Liver (tissue), 9 donors: Measurements from ENCODE around the gene SURF6. TPM values are rescaled to one million over a fixed set of nuclear protein-coding genes. Genes with fewer than 3 reads are reported as not detected.
"Not testable (repeated sequence)": the region's sequence is repeated elsewhere in the genome, so short reads cannot be mapped to it uniquely, and the experiment has no call there.

Source experiments
- DNase-seq: peaks from one replicate; pipeline ENCODE4 v3.0.0-alpha.2; 2017; ENCODE audit warnings: low spot score
- H3K27ac ChIP-seq, 2 donors: one replicate each; pipeline ENCODE4 v1.7.0; 2013; ENCODE audit warnings: inconsistent platforms in 2 of 2, low read length in 2 of 2, control low read depth in 1 of 2, low read depth in 1 of 2, mild to moderate bottlenecking in 1 of 2
- H3K27me3 ChIP-seq, 4 donors: one replicate each; pipeline versions ENCODE4 v1.6.1 to v1.7.0; 2013; ENCODE audit warnings: low read length in 3 of 4, inconsistent platforms in 1 of 4, mild to moderate bottlenecking in 1 of 4, moderate library complexity in 1 of 4; ENCODE audit not compliant: control insufficient read depth in 4 of 4, insufficient read depth in 4 of 4
- H3K36me3 ChIP-seq, 4 donors: one replicate each; pipeline versions ENCODE4 v1.6.1 to v1.7.0; 2013; ENCODE audit warnings: low read length in 3 of 4, mild to moderate bottlenecking in 3 of 4, low read depth in 1 of 4, moderate library complexity in 1 of 4; ENCODE audit not compliant: control insufficient read depth in 4 of 4, insufficient read depth in 3 of 4
- H3K4me1 ChIP-seq, 4 donors: one replicate each; pipeline versions ENCODE4 v1.6.1 to v1.7.0; 2013; ENCODE audit warnings: low read length in 3 of 4, mild to moderate bottlenecking in 3 of 4, moderate library complexity in 1 of 4; ENCODE audit not compliant: control insufficient read depth in 4 of 4, insufficient read depth in 4 of 4
- H3K4me3 ChIP-seq, 3 donors: one replicate each; pipeline versions ENCODE4 v1.6.1 to v1.7.0; 2013; ENCODE audit warnings: low read length in 3 of 3, control low read depth in 1 of 3, low read depth in 1 of 3, mild to moderate bottlenecking in 1 of 3
- H3K9ac ChIP-seq, 2 donors: one replicate each; pipeline ENCODE4 v1.7.0; 2013; ENCODE audit warnings: low read length in 2 of 2, mild to moderate bottlenecking in 2 of 2, moderate library complexity in 2 of 2, control low read depth in 1 of 2, low read depth in 1 of 2
- H3K9me3 ChIP-seq, 4 donors: one replicate each; pipeline versions ENCODE4 v1.6.1 to v1.7.0; 2013; ENCODE audit warnings: low read length in 3 of 4; ENCODE audit not compliant: control insufficient read depth in 4 of 4
- ATF3 ChIP-seq: IDR thresholded peaks from 2 replicates; pipeline ENCODE4 v1.6.1; 2016; ENCODE audit warnings: antibody characterized with exemption
- CTCF ChIP-seq: fragments of 150-350 bp; IDR thresholded peaks from 2 replicates; pipeline ENCODE4 v1.5.1; 2017; ENCODE audit warnings: improper control_type of control experiment, low read depth, low read length; ENCODE audit not compliant: missing input control
- EGR1 ChIP-seq, 2 donors: IDR thresholded peaks; 2 replicates each; pipeline ENCODE4 v1.6.1; 2016 to 2018; ENCODE audit warnings: antibody characterized with exemption in 2 of 2, low read depth in 2 of 2
- FOXA1 ChIP-seq: IDR thresholded peaks from 2 replicates; pipeline ENCODE4 v1.6.1; 2016; ENCODE audit warnings: antibody characterized with exemption
- GABPA ChIP-seq, 2 donors: IDR thresholded peaks in 1 of 2; conservative IDR thresholded peaks in 1 of 2; 2 replicates each; pipeline ENCODE4 v1.6.1; 2016; ENCODE audit warnings: antibody characterized with exemption in 2 of 2, mild to moderate bottlenecking in 1 of 2, moderate library complexity in 1 of 2
- HNF4A ChIP-seq, 2 donors: conservative IDR thresholded peaks; 2 replicates each; pipeline ENCODE4 v1.6.1; 2016; ENCODE audit warnings: antibody characterized with exemption in 2 of 2, mild to moderate bottlenecking in 2 of 2
- NR2F2 ChIP-seq: IDR thresholded peaks from 2 replicates; pipeline ENCODE4 v1.6.1; 2016; ENCODE audit warnings: antibody characterized with exemption
- RAD21 ChIP-seq, 2 donors: IDR thresholded peaks; 2 replicates each; pipeline ENCODE4 v1.6.1; 2016; ENCODE audit warnings: antibody characterized with exemption in 2 of 2, mild to moderate bottlenecking in 2 of 2
- SP1 ChIP-seq: IDR thresholded peaks from 2 replicates; pipeline ENCODE4 v1.6.1; 2018; ENCODE audit warnings: antibody characterized with exemption, mild to moderate bottlenecking
- TAF1 ChIP-seq: conservative IDR thresholded peaks from 2 replicates; pipeline ENCODE4 v1.6.1; 2016; ENCODE audit warnings: antibody characterized with exemption, mild to moderate bottlenecking
- WGBS: extraction: QIAGEN DNeasy Blood & Tissue Kit; methylation state at CpG from one replicate; pipeline ENCODE4 v1.1.7; 2013; 5-methylcytosine and 5-hydroxymethylcytosine counted together
- polyA plus RNA-seq, 2 donors: library from polyadenylated mRNA; stranded (reverse) in 1 of 2; unstranded in 1 of 2; fragments of 200-250 nt in 1 of 2; fragments of >200 nt in 1 of 2; fragmentation: Nextera tagmentation in 1 of 2; extraction: Ambion mirVana in 1 of 2; gene quantifications; one replicate each; pipeline versions ENCODE4 v1.2.1 to v1.2.3, GENCODE V29; 2013 to 2015
- total RNA-seq, 2 donors: library from RNA; depleted of rRNA; stranded (reverse); fragments of >200 nt; gene quantifications; one replicate each; pipeline ENCODE4 v1.2.3, GENCODE V29; 2014
- TF ChIP-seq, protein P1 (sequence below): IDR thresholded peaks from 2 replicates; pipeline ENCODE4 v1.6.1; 2016; ENCODE audit warnings: antibody characterized with exemption
- donor health status: healthy.
- donor health status: healthy.
- donor health status: healthy.
- donor health status: healthy.
- donor health status: healthy.

Gene SURF6
- total and polyA plus RNA-seq, 4 donors = 4.1 to 12.9 (median 7.2) TPM

DNA sequence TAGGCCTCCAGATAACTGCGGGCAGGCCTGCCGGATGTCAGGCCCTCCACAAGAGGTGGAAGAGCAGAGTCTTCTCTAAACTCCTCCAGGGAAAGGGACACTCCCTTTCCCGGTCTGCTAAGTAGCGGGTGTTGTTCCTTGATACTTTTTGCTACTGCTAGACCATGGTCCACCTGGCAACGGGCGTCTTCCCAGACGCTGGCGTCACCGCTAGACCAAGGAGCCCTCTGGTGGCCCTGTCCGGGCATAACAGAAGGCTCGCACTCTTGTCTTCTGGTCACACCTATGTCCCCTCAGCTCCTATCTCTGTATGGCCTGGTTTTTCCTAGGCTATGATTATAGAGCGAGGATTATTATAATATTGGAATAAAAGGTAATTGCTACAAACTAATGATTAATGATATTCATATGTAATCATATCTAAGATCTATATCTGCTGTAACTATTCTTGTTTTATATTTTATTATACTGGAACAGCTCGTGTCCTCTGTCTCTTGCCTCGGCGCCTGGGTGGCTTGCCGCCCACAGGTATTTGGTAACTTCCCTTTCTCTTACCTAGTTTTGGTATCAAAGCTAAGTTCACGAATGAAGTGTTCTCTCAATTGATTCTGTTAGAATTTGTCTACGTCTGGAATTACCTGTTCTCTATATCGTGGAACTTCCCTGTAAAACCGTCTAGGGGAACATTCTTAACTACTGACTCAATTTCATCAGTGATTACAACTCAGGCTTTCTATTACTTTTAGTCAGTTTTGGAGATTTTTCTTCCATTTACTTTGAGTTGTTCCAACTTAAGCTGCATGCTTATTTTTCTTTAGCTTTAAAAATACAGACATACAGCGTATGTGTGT is 6.5 kb downstream of the SURF6 start:
- not testable (repeated sequence) for DNase-seq, H3K9me3 ChIP-seq, H3K4me3 ChIP-seq, H3K9ac ChIP-seq, H3K27ac ChIP-seq, H3K27me3 ChIP-seq
- H3K4me1 ChIP-seq = peaks cover 0 to 10% (median 3%) of the 10 kb centered on the region in 4 donors
- H3K36me3 ChIP-seq = peaks cover 20 to 39% (median 29%) of the 10 kb centered on the region in 4 donors
- 57% methylated on average over 21 of the region's 21 CpGs for WGBS
- TF ChIP-seq HNF4A (conservative IDR thresholded peaks at IDR 0.05) = peak in 1 of 2 donors; percentile 20
- TF ChIP-seq CTCF = peak; percentile 40
- TF ChIP-seq RAD21 (IDR thresholded peaks at IDR 0.05) = peak; percentile 62 to 73

GRCh38 chr9:133327834-133328484 is 8.0 kb downstream of the SURF6 start:
- DNase-seq = no peak
- H3K4me3 ChIP-seq = no peak overlapping the region
- no peaks in the 10 kb centered on the region for H3K9me3 ChIP-seq
- TF ChIP-seq SP1 (no peak), TAF1 (no peak), GABPA (IDR thresholded peaks at IDR 0.05 in 1 of 2, conservative IDR thresholded peaks at IDR 0.05 in 1 of 2) (no peak), EGR1 (IDR thresholded peaks at IDR 0.05; ENCODE audit: low read depth in 2 of 2) (no peak), HNF4A (conservative IDR thresholded peaks at IDR 0.05) (no peak), FOXA1 (no peak), RAD21 (IDR thresholded peaks at IDR 0.05) (no peak), NR2F2 (no peak), ATF3 (no peak)
- TF ChIP-seq, protein P1, sequence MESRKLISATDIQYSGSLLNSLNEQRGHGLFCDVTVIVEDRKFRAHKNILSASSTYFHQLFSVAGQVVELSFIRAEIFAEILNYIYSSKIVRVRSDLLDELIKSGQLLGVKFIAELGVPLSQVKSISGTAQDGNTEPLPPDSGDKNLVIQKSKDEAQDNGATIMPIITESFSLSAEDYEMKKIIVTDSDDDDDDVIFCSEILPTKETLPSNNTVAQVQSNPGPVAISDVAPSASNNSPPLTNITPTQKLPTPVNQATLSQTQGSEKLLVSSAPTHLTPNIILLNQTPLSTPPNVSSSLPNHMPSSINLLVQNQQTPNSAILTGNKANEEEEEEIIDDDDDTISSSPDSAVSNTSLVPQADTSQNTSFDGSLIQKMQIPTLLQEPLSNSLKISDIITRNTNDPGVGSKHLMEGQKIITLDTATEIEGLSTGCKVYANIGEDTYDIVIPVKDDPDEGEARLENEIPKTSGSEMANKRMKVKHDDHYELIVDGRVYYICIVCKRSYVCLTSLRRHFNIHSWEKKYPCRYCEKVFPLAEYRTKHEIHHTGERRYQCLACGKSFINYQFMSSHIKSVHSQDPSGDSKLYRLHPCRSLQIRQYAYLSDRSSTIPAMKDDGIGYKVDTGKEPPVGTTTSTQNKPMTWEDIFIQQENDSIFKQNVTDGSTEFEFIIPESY = no peak
- WGBS = 93% methylated on average over 10 of the region's 10 CpGs
- H3K27me3 ChIP-seq = no peaks in the 10 kb centered on the region
- H3K27ac ChIP-seq = no peak overlapping the region
- H3K36me3 ChIP-seq = peaks cover 15 to 25% (median 19%) of the 10 kb centered on the region in 4 donors
- no peaks in the 10 kb centered on the region for H3K4me1 ChIP-seq
- H3K9ac ChIP-seq = no peak overlapping the region

DNA sequence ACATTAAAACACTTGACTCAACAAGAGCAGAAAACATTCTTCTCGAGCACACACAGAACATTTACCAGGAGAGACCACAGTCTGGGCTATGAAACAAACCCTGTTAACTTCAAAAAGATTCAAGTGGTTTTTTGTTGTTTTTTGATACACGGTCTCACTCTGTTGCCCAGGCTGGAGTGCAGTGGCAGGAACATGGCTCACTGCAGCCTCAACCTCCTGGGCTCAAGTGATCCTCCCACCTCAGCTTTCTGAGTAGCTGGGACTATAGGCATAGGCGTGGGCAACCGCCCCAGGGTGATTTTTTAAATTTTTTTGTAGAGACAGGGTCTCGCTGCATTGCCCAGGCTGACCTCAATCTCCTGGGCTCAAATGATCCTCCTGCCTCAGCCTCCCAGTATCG is 9.0 kb downstream of the SURF6 start:
- H3K4me1 ChIP-seq, H3K4me3 ChIP-seq, H3K27ac ChIP-seq, H3K9ac ChIP-seq, H3K9me3 ChIP-seq, DNase-seq, H3K27me3 ChIP-seq: not testable (repeated sequence)
- 93% methylated on average over 6 of the region's 6 CpGs for WGBS
- peaks cover 10 to 16% (median 14%) of the 10 kb centered on the region in 4 donors for H3K36me3 ChIP-seq
